NCI-H1105 treated with DMSO at 0.1 percent for 48 hours (cell line): ENCODE results near the gene KDM6A.
"Not testable (repeated sequence)": the region's sequence is repeated elsewhere in the genome, so short reads cannot be mapped to it uniquely, and the experiment has no call there.

Experiments used
- DNase-seq: peaks from one replicate; lab custom pipeline; 2025; lab: John Stamatoyannopoulos, UW

Gene KDM6A

GRCh38 chrX:44961817-44962607 lies 89.0 kb downstream of the KDM6A start:
- no peak for DNase-seq

- no peak for DNase-seq
These were observed 90.0 kb downstream of the KDM6A start for GRCh38 chrX:44962944-44963343.

DNA sequence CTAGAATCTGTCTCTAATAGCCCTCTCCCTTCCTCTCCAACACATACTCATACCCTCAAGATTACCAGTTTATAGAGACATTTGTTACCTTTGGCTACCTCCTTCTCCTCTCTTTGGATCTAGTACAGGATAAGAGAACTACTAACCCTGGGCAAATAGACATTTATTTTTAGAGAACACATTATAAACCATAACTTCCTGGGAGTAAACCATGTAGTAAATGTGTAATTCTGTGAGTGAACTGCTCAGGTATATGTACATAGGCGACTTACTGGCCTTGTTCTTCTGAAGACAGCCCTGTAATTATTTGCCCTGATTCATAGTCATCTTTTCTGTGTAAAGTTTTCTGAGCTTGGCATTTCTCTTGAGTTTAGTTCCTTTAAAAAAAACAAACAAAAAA lies 94.2 kb downstream of the KDM6A start:
- DNase-seq: no peak

DNA sequence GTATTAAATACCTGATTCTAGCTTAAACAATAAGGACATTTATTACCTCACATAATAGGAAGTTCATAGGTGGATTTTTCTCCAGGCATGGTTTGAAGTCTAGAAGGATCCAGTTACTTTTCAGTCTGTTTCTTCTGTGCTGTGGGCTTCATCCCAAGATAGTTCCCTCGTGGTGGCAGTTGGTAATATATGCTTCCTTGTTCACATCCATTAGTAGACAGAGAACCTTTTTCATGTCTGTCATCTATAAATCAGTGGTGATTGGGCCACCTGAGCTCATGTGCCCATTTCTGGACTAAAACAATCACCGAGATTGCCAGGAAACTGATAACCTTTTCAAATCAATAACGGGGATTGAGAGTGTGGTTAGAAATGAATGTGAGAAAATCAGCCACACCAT lies 97.7 kb downstream of the KDM6A start:
- DNase-seq: no peak

GRCh38 chrX:44971674-44972073 lies 98.7 kb downstream of the KDM6A start:
- no peak for DNase-seq

GRCh38 chrX:44972132-44972531 lies 99.1 kb downstream of the KDM6A start:
- no peak for DNase-seq

- no peak for DNase-seq
These were observed 100.5 kb downstream of the KDM6A start for GRCh38 chrX:44973420-44973932.

DNA sequence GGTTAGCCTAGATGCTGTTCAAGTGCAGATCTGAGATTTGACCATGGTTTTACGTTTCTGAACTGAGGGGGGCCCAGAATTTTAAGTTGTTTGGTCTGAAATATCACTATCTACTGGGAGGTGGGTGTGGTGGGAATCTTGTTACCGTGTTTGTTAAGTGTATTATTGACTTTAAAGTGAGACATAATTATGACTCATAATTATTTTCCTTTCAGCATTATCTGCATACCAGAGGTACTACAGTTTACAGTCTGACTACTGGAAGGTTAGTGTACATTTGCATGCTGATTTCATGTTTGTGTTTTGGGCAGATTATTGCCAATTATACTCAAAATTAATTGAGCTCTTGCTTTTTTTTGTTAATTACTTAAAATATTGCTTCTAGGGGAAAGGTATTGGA lies 101.5 kb downstream of the KDM6A start:
- DNase-seq: no peak

DNA sequence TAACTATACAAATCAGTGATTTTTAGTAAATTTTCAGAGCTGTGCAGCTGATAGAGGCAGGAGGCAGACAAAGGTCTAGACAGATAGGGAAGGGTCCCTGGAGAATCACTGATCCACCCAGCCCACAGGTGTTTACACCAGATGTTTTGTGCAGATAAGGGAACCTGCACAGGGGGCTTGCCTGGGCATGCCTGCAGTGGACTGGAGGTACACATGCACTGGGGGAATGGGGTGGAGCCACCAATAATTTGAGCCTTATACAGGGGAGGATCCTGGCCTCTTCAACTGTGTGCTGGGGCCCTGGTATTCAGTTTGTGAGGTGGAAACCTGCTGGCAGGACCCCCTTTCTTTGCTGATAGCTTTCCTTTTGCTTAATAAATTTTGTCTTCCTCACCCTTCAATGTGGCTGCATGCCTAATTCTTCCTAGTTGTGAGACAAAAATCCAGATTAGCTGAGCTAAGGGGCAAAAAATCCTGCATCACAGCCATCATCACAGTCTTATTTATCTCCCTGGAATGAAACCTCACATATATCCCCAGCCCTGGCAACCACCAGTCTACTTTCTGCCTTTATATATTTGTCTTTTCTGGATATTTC lies 102.8 kb downstream of the KDM6A start:
- no peak for DNase-seq

DNA sequence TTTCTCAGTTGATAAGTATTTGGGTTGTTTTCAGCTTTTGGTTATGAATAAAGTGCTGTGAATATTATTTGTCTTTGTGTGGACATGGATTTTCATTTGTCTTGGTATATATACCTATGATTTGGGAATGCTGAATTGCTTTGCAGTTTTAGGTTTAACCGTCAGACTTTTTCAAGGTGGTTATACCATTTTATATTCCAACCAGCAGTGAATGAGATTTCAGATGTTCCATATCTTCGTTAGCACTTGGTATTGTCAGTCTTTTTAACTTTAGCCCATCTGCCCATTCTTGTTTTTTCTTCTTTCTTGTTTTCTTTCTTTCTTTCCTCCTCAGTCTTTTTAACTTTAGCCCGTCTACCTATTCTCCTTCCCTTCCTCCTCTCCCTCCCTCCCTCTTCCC lies 106.0 kb downstream of the KDM6A start:
- no peak for DNase-seq

DNA sequence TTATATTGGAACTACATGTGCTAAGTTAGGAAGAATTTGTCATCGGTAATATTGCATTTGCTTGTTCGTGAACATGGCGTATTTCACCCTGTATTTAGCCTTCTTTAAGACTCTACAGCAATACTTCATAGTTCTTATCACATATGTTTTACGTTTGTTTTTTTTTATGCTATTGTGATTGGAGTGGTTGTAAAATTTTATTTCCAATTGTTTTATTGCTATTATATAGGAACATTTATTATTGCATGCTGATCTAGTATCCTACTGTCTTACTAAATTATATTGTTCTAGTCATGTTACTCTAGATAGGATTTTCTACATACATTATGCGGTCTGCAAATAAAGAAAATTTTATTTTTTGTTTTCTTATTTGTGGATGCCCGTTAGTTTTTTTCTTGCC lies 107.4 kb downstream of the KDM6A start:
- no peak for DNase-seq

GRCh38 chrX:44980883-44981282 lies 107.9 kb downstream of the KDM6A start:
- DNase-seq: no peak

GRCh38 chrX:44989995-44990770 lies 117.2 kb downstream of the KDM6A start:
- DNase-seq: no peak

DNA sequence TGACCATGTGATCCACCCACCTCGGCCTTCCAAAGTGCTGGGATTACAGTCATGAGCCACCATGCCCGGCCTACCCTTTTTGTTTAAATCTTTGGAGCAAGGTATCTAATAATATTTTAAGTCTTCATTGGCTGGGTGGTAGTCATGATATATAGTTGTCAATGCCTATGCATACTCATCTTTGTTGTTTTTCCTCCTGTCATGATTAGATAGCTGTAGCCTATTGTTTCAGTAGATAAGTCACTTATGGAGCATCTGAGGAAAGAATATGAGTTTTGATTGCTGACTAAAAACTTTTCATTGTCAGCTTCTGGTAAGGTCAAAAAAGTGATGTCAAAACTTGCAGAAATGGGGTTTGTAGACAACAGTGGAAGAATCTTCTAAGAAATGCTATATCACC lies 119.8 kb downstream of the KDM6A start:
- no peak for DNase-seq

DNA sequence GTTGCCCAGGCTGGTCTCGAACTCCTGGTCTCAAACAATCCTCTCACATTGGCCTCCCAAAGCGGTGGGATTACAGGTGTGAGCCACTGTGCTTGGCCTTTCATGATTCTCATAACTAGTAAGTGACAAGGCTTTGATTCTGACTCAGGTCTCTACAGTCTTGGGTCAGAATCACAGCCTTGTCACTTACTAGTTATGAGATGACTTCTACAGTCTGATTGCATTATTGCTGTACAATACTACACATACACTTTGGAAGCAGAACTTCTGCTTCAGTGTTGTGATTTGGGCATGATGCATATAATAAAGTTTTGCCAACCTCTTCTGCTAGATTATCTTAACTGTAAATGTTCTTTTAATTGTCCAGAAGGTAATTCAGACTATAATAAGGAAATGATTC lies 123.3 kb downstream of the KDM6A start:
- DNase-seq: no peak

- DNase-seq: no peak
These were observed 124.4 kb downstream of the KDM6A start for GRCh38 chrX:44997282-44997812.

- no peak for DNase-seq
These were observed 124.9 kb downstream of the KDM6A start for GRCh38 chrX:44997888-44998287.

- not testable (repeated sequence) for DNase-seq
These were observed 126.2 kb downstream of the KDM6A start for GRCh38 chrX:44999237-44999636.

- not testable (repeated sequence) for DNase-seq
These were observed 126.9 kb downstream of the KDM6A start for GRCh38 chrX:44999872-45000271.

- DNase-seq: no peak
These were observed 128.1 kb downstream of the KDM6A start for GRCh38 chrX:45001048-45001447.

- DNase-seq: no peak
These were observed 130.1 kb downstream of the KDM6A start for GRCh38 chrX:45003085-45003484.

- DNase-seq: no peak
These were observed 133.2 kb downstream of the KDM6A start for GRCh38 chrX:45006002-45006800.
